Measurements from ENCODE around the gene ETV4.

DNA sequence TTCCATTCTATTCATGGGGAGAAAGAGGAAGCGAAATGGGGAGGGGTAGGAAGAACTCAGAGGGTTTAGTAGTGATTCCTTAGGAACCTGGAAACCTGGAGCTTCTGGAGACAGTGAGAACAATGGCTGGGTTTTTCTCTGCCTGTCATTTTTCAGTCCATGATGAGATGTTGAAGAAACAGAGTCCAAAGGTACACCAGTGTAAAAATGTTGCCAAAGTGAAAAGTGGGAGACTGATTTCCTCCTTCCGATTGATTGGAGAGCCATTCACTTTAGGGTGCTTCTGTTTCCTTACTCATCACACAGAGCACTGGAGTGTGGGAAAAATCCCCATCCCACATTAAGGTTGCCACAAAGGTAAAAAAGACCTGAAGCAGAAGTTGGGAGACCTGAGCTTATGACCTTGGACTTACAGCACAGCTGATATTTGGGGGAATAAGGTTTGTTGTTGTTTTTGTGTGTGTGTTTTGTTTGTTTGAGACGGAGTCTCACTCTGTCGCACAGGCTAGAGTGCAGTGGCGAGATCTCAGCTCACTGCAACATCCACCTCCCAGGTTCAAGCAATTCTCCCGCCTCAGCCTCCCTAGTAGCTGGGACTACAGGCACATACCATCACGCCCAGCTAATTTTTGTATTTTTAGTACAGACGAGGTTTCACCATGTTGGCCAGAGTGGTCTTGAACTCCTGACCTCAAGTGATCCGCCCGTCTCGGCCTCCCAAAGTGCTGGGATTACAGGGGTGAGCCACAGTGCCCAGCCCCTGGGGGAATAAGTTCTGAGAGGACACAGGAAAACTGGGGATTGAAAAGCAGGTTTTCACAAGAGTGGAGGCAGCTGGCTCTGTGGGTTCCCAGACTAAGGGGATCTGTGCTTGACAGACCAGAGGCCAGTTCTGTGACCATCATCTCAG lies 63.8 kb downstream of the ETV4 start:
- TF ChIP-seq, protein P1, sequence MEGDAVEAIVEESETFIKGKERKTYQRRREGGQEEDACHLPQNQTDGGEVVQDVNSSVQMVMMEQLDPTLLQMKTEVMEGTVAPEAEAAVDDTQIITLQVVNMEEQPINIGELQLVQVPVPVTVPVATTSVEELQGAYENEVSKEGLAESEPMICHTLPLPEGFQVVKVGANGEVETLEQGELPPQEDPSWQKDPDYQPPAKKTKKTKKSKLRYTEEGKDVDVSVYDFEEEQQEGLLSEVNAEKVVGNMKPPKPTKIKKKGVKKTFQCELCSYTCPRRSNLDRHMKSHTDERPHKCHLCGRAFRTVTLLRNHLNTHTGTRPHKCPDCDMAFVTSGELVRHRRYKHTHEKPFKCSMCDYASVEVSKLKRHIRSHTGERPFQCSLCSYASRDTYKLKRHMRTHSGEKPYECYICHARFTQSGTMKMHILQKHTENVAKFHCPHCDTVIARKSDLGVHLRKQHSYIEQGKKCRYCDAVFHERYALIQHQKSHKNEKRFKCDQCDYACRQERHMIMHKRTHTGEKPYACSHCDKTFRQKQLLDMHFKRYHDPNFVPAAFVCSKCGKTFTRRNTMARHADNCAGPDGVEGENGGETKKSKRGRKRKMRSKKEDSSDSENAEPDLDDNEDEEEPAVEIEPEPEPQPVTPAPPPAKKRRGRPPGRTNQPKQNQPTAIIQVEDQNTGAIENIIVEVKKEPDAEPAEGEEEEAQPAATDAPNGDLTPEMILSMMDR (conservative IDR thresholded peaks at IDR 0.05 in 1 of 2, IDR thresholded peaks at IDR 0.05 in 1 of 2; ENCODE audit: low read depth in 1 of 2, low read length in 2 of 2) = no peak
- TF ChIP-seq EZH2 (IDR thresholded peaks at IDR 0.05; ENCODE audit: low read length, missing control alignments) = no peak

Data from fibroblast of lung (primary cell).